ENCODE data around the gene PCDH9. TPM values are rescaled to one million over a fixed set of nuclear protein-coding genes. Genes with fewer than 3 reads are reported as not detected.
"Not testable (repeated sequence)": the region's sequence is repeated elsewhere in the genome, so short reads cannot be mapped to it uniquely, and the experiment has no call there.

PCDH9 gene
- total RNA-seq, 1 donor from 2014 or later: 52.7 TPM

GRCh38 chr13:67125681-67126080 is 104.5 kb downstream of the PCDH9 start:
- DNase-seq (ENCODE audit: low spot score): no peak

- no peak for DNase-seq (ENCODE audit: low spot score)
These were observed 107.0 kb downstream of the PCDH9 start for GRCh38 chr13:67123165-67123564.

- DNase-seq (ENCODE audit: low spot score): no peak
These were observed 107.9 kb downstream of the PCDH9 start for GRCh38 chr13:67122251-67122650.

- no peak for DNase-seq (ENCODE audit: low spot score)
These were observed 109.1 kb downstream of the PCDH9 start for GRCh38 chr13:67120872-67121531.

GRCh38 chr13:67119481-67119894 is 110.6 kb downstream of the PCDH9 start:
- no peak for DNase-seq (ENCODE audit: low spot score)

- no peak for DNase-seq (ENCODE audit: low spot score)
These were observed 111.9 kb downstream of the PCDH9 start for GRCh38 chr13:67118277-67118676.

GRCh38 chr13:67117010-67117550 is 113.1 kb downstream of the PCDH9 start:
- no peak for DNase-seq (ENCODE audit: low spot score)

GRCh38 chr13:67107979-67108378 is 122.2 kb downstream of the PCDH9 start:
- DNase-seq (ENCODE audit: low spot score): no peak

- DNase-seq (ENCODE audit: low spot score): no peak
These were observed 123.6 kb downstream of the PCDH9 start for GRCh38 chr13:67106502-67107057.

- no peak for DNase-seq (ENCODE audit: low spot score)
These were observed 128.2 kb downstream of the PCDH9 start for GRCh38 chr13:67101730-67102467.

GRCh38 chr13:67100730-67101129 is 129.4 kb downstream of the PCDH9 start:
- DNase-seq (ENCODE audit: low spot score): no peak

- DNase-seq (ENCODE audit: low spot score): no peak
These were observed 130.6 kb downstream of the PCDH9 start for GRCh38 chr13:67099494-67099893.

GRCh38 chr13:67097892-67098452 is 132.2 kb downstream of the PCDH9 start:
- no peak for DNase-seq (ENCODE audit: low spot score)

- DNase-seq (ENCODE audit: low spot score): not testable (repeated sequence)
These were observed 133.2 kb downstream of the PCDH9 start for GRCh38 chr13:67096893-67097292.

- no peak for DNase-seq (ENCODE audit: low spot score)
These were observed 133.7 kb downstream of the PCDH9 start for GRCh38 chr13:67096418-67096817.

- no peak for DNase-seq (ENCODE audit: low spot score)
These were observed 134.5 kb downstream of the PCDH9 start for GRCh38 chr13:67095621-67096020.

GRCh38 chr13:67094952-67095351 is 135.2 kb downstream of the PCDH9 start:
- no peak for DNase-seq (ENCODE audit: low spot score)

GRCh38 chr13:67094078-67094477 is 136.1 kb downstream of the PCDH9 start:
- DNase-seq (ENCODE audit: low spot score): no peak

- no peak for DNase-seq (ENCODE audit: low spot score)
These were observed 138.5 kb downstream of the PCDH9 start for GRCh38 chr13:67091603-67092002.

GRCh38 chr13:67090856-67091255 is 139.3 kb downstream of the PCDH9 start:
- DNase-seq (ENCODE audit: low spot score): peak; percentile 28

GRCh38 chr13:67087527-67087926 is 142.6 kb downstream of the PCDH9 start:
- DNase-seq (ENCODE audit: low spot score): peak; percentile 57

- DNase-seq (ENCODE audit: low spot score): no peak
These were observed 143.9 kb downstream of the PCDH9 start for GRCh38 chr13:67086260-67086659.

All from umbilical cord (tissue), 2 donors.